ENCODE data around the gene C19orf73. TPM values are rescaled to one million over a fixed set of nuclear protein-coding genes. Genes with fewer than 3 reads are reported as not detected.

C19orf73 gene
- total RNA-seq, 4 donors from 2014 or later: 4.9 to 11.2 (median 8.9) TPM

DNA sequence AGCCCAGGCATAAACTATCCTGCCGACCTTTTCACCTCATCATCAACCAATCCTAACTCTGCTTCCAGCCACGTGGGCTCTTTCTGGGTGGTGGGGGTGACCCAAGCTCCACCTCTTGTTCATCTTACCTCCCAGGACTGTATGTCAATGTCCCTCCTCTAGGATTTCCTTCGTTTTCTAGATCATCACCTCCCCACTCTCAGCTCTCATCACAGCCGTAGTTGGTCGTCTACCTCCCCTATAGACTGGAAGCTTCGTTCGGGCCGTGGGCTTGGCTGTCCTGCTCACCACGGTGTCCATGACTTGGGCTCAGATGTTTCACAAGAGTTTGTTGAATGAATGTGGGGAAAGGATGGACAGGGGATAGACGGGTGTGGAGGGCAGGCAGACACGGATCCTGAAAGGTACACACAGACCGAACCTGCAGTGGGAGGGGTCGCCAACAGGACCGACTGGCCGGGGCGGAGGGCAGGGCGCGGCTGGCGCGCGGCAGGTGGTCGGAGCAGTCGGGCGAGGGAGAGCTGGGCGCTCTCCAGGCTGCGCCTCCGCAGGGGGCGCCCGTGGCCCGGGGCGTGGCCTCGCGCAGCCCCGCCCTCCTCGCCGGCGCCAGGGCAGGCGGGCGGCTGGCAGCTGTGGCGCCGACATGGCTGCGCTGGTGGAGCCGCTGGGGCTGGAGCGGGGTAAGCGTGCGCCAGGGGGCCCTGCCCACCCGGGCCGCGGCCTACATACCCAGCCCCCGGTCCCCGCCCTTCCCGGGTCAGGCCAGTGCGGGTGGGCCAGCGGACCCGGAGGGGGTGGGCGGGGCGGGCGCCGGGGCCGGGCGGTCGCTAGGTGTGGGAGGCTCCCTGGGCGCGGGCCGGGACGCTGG is 4.9 kb downstream of the C19orf73 start, which contains the start of gene LIN7B:
Gene LIN7B (plus strand): TSS at position 609 of the 868 bp plus-strand sequence. CDS start 35 bp downstream, at position 644.
- peak within 1 kb of the TSS; percentile 52 for H3K4me3 ChIP-seq (ENCODE audit: low read depth, poor library complexity, severe bottlenecking)
- no peak for TF ChIP-seq POLR2A (IDR thresholded peaks at IDR 0.05)
- TF ChIP-seq, protein P1, sequence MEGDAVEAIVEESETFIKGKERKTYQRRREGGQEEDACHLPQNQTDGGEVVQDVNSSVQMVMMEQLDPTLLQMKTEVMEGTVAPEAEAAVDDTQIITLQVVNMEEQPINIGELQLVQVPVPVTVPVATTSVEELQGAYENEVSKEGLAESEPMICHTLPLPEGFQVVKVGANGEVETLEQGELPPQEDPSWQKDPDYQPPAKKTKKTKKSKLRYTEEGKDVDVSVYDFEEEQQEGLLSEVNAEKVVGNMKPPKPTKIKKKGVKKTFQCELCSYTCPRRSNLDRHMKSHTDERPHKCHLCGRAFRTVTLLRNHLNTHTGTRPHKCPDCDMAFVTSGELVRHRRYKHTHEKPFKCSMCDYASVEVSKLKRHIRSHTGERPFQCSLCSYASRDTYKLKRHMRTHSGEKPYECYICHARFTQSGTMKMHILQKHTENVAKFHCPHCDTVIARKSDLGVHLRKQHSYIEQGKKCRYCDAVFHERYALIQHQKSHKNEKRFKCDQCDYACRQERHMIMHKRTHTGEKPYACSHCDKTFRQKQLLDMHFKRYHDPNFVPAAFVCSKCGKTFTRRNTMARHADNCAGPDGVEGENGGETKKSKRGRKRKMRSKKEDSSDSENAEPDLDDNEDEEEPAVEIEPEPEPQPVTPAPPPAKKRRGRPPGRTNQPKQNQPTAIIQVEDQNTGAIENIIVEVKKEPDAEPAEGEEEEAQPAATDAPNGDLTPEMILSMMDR (IDR thresholded peaks at IDR 0.05): no peak
- intact Hi-C loops (cut with DNase I; ENCODE audit: low total_unique reads): no loop called here
- 1 to 2% methylated on average over 31 to 58 of the region's 66 CpGs for whole genome bisulfite sequencing, 2 donors
- peak in 1 of 2 donors; percentile 90 for DNase-seq (ENCODE audit: low spot score in 2 of 2)

DNA sequence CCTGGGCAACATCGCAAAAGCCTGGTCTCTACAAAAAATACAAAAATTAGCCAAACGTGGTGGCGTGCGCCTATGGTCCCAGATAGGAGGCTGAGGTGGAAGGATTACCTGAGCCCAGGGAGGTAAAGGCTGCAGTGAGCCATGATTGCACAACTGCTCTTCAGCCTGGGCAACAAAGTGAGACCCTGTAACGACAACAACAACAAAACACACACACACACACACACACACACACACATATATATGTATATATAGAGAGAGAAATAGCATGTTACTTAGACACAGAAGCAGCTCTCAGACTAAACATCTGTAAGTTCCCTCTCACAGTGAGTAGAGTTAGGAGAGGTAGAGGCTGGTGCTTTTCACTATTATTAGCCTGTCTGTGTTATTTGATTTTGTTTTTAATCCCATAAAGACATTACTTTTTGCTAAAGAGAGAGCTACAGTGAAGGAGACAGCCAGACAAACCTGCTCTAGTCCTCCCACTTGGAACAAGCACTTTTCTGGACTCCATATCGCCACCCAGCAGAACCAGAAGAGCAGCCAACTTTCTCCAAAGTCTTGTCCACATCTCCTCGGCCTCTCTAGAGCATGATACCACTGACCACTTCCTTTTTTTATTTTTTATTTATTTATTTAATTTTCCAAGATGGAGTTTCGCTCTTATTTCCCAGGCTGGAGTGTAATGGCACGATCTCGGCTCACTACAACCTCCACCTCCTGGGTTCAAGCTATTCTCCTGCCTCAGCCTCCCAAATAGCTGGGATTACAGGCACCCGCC is 7.5 kb downstream of the C19orf73 start:
- WGBS, 2 donors: 78% methylated on average over 11 of the region's 11 CpGs
- intact Hi-C loops (cut with DNase I; ENCODE audit: low total_unique reads): no loop called here
- no peak overlapping the region for H3K4me3 ChIP-seq (ENCODE audit: low read depth, poor library complexity, severe bottlenecking)
- TF ChIP-seq POLR2A (IDR thresholded peaks at IDR 0.05): no peak
- TF ChIP-seq, protein P1 (IDR thresholded peaks at IDR 0.05): no peak
- DNase-seq (ENCODE audit: low spot score in 2 of 2): no peak

DNA sequence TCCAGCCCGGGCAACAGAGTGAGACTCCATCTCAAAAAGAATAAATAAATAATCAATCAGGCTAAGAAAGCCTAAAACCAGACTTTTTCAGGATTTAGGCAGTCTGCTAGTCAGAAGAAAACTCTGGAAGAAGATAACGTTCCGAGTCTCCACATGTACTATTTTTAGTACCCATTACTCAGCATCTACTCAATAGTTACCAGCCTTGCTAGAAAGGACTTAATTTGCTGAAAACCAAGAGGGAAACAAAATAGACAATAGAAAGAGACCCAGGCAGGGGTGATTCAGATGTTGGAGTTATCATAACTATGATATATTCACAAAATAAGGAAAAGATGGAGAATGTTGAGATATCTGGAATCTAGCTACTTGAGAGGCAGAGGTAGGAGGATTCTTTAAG is 8.4 kb downstream of the C19orf73 start:
- no peak for TF ChIP-seq POLR2A (IDR thresholded peaks at IDR 0.05)
- TF ChIP-seq, protein P1 (IDR thresholded peaks at IDR 0.05): no peak

DNA sequence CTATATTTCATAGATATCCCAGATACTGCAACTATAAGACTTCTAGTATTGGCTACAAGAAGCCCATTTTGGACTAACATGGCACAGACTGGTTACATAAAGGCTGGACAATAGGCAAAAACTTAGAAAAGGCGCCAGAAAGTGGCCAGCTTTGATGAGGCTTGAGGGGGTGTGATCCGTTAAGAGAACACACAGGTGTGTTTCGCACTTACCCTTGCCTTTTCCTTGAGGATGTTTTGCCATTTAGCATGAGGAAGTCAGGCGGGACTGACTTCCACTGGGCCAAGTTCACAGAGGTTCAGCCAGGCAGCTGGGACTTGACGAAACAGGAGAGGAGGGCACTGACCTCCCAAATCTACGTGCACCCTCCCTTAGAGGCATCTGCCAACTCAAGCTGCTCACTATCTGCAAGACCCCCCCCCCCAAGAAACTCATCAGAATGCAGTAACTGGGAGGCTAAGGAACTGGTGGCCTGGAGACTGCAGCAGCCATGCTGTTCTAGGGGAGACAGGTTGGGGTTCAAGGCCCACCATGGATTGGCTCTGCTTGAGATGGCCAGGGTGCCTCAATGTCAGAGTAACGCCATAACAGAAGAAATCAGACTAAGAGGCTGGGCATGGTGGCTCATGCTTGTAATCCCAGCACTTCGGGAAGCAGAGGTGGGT is 9.2 kb downstream of the C19orf73 start:
- intact Hi-C loops (cut with DNase I; ENCODE audit: low total_unique reads): no loop called here
- no peak overlapping the region for H3K4me3 ChIP-seq (ENCODE audit: low read depth, poor library complexity, severe bottlenecking)
- no peak for DNase-seq (ENCODE audit: low spot score in 2 of 2)
- WGBS, 2 donors: 80 to 87% methylated on average over 8 of the region's 8 CpGs
- TF ChIP-seq, protein P1 (IDR thresholded peaks at IDR 0.05): no peak
- TF ChIP-seq POLR2A (IDR thresholded peaks at IDR 0.05): no peak

More for the DNA sequence above, 8.4 kb downstream of the C19orf73 start:
- 26% methylated on average over 3 of the region's 3 CpGs for WGBS, 2 donors
- no peak overlapping the region for H3K4me3 ChIP-seq (ENCODE audit: low read depth, poor library complexity, severe bottlenecking)
- intact Hi-C loops (cut with DNase I; ENCODE audit: low total_unique reads): no loop called here
- DNase-seq (ENCODE audit: low spot score in 2 of 2): no peak

DNA sequence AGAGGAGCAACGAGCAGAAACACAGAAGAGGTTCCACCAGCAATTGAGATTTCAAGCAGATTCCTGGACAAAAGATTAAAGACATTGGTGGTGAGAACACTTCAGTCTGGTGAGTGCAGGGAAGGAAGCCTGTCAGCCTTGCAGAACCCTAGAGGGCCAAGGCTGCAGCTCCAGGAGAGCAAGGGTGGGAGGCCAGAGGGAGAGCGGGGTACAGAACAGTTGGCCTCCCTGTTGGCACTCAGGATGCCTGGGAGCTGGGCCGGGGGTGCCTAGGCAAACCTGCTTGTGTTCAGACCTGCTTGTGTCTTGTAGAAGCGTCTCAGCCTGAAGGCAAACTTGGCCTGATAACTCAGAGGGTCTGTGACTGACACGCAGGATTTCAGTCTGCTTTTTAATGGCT is 9.9 kb downstream of the C19orf73 start:
- TF ChIP-seq, protein P1 (IDR thresholded peaks at IDR 0.05): no peak
- no peak for TF ChIP-seq POLR2A (IDR thresholded peaks at IDR 0.05)
- intact Hi-C loops (cut with DNase I; ENCODE audit: low total_unique reads): no loop called here
- WGBS, 2 donors: 66 to 71% methylated on average over 5 of the region's 5 CpGs
- DNase-seq (ENCODE audit: low spot score in 2 of 2): no peak
- H3K4me3 ChIP-seq (ENCODE audit: low read depth, poor library complexity, severe bottlenecking): no peak overlapping the region

Data from lower leg skin (tissue), 4 donors.